Colon (tissue), 2 donors: ENCODE results near the gene IGFN1.

Experiments
- FAIRE-seq: peaks from 2 replicates; lab custom pipeline; 2012; peaks lifted over from hg19 to GRCh38; lab: Jason Lieb, UNC
- donor health status: control.
- donor health status: control.

IGFN1 gene

DNA sequence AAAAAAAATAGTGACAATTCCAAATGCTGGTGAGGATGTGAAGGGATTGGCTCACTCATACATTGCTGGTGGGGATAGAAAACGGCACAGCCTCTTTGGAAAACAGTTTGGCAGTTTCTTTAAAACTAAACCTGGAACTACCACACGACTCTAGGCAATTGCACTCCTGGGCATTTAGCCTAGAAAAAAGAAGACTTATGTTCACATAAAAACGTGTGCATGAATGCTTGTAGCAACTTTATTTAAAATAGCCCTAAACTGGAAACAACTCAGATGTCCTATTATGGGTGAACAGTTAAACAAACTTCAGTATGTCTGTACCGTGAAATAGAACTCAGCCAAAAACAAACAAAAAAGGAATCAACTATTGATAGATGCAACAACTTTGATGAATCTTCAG, 26.9 kb upstream of the IGFN1 start:
- FAIRE-seq: no peak

DNA sequence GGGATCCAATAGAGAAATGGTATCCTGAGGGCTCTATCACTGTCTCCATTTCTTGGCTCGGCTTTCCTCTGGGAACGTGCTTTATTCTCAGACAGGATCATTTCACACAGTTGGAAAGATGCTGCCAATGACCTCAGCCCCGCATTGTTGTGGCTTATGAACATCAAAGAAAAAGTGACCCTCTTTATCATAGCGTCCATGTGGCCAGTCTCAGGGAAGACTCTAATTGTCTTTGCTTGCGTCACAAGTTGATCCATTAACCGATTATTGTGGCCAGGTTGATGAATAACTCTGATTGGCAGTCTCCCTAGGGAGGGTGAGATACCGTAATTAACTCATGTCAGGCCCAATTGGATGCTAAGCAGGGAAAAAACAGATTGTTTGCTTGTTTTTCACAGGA, 26.0 kb upstream of the IGFN1 start:
- no peak for FAIRE-seq

DNA sequence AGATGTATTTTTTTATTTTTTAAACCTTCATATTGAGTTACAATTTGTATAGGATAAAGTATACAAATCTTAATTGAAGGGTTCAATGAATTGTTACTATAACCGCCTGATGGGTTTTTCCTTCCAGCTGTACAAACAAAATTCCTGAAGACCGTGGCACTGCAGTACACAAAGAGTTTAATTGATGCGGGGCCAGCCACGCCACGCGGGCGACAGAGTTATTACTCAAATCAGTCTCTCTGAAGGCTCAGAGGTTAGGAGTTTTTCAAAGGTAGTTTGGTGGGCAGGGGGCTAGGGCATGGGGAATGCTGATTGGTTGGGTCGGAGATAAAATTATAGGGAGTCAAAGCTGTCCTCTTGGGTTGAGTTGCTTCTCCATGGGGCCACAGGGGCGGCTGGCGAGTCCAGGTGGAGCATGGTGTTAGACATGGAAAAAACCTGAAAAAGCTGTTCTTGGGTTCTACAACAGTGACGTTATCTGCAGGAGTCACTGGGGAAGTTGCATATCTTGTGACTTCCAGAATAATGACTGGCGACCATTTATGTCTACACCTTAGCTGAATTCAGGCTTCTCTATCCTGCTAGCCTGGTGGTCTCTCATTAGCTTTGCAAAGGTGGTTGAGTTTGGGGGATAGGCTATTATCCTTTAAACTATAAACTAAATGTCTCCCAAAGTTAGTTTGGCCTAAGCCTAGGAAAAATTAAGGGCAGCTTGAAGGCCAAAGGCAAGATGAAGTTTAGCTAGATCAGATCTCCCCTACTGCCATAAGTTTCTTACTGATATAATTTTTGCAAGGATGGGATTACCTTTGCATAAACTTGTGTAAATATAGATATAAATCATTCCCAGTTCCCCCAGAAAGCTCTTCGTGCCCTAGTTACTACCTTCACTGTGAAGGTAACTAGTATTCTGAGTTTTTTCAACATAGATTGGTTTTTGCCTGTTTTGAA, 23.3 kb upstream of the IGFN1 start:
- FAIRE-seq: no peak

DNA sequence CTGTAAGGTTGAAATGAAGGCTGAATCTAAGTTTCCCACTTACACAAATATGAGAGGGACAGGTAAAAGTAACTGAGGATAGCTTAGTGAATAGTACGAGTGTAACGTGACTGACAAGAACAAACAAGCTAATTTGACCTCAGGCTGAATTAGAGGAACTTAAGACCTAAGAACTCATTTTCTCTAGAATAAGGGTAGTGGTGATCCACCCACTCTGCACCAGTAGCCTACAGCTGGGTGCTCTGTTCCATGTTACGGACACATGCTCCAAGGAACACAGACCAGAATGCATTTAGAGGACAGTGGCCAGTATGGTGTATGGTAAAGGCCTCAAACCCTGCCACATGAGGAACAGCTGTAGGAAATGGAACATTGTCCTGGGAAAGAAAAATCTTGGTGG, 21.4 kb upstream of the IGFN1 start:
- no peak for FAIRE-seq

DNA sequence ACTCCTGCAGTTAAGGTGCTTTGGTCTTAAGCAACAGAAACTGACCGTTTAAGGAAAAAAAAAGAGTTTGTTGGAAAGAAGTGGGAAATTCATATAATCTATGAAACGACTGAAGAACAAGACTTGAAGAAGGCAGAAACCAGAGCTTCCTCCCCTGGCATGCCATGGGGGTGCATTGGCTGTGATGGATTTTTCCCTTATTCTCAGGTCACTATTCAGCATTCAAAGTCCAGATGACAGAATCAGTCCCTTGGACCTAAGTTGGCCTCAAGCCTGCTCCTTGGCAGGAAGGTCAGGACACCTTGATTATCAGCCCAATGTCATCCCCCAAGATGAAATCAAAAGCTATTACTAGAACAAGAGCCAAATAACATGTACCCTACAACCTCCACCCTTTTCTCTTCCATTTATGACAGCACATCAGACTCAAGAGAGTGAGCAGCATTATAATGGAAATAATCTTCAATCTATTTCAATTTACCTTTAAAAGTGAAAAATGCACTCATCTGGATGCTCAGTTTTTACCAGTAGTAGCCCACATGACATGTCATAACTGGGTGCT, 20.6 kb upstream of the IGFN1 start:
- no peak for FAIRE-seq

DNA sequence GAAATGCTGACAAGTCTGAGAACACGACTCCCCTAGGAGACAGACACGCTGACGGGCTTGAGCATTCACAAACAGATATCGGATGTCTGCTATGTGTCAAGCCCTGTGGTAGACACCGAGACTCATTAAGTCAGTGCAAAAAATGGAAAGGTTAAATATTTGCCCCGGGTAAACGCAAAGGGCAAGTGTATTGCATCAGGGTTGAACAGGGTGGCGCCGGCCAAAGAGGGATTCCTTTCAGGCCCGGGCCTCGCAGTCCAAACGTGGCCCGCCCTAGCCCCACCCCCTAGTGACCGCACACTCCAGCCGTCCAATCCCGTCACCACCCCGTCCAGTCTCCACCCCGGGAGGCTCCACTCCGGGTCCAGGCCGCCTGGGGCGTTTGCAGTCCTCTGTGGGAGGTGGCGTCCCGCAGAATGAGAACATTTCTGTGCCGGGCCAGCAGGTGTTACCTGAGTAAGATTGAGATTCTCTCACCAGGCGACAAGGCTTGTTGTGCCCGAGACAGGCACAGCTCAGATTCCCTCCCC, 20.0 kb upstream of the IGFN1 start:
- FAIRE-seq: no peak

DNA sequence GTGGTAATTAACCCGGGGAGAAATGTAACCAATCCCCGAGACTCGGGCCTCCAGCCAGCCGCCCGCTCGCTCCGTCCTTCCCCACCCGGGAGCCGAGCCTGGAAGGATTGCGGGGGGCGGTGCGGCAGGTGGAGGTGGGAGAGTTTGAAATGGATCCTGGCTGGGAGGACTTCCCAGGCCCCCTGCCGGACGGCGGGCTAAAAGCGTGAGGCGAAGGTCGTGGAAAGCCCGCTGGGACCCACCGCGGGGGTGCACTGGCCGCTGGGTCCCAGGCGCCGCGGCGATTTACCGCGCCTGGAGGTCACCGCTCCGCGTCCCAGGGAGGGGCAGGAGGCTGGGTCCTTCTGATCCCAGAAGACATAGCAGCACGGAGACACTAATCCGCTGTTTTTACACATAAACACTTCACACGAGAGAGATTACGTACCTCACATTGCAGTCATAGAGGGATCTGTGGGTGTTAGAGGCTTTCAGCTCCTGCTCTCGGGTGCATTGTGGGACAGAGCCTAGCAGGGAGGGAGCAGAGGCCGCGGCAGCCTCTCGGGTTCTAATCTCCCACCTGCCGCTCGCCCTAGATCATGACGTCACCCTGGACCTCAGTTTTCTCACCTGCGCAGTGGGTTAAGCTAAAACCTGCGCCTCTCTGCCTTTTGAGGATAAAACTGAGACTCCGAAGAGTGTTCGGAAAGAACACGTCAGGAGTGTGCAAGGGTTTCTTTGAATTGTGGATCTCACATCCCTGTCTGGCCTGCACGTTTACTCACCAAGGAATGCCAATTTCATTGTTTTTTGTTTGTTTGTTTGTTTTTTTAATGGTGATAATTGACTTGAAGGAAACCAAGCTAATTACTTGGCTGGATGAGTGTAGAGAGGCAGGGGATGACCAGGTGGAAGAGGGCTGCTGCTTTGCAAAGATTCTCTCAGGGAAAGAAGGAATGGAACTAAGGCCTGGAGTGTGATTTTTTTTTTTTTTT, 19.3 kb upstream of the IGFN1 start:
- no peak for FAIRE-seq

DNA sequence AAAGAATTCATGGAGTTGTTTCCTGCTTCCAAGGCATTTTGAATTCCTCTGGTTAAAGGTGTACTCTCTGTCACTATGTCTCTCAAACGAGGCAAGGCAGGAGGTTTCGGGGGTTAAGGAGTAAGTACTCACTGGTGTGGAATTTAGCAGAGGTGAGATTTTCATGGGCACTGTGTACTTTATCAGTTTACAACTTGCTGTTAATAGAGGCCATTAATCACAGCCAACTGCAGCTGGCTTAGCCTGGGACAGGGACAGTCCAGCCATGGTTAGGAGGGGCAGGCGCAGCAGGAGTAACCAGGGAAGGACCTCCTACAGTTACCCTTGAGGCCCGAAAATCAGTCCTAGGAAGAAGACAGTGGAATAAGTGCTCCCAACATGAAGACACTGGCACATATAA, 18.3 kb upstream of the IGFN1 start:
- FAIRE-seq: no peak

DNA sequence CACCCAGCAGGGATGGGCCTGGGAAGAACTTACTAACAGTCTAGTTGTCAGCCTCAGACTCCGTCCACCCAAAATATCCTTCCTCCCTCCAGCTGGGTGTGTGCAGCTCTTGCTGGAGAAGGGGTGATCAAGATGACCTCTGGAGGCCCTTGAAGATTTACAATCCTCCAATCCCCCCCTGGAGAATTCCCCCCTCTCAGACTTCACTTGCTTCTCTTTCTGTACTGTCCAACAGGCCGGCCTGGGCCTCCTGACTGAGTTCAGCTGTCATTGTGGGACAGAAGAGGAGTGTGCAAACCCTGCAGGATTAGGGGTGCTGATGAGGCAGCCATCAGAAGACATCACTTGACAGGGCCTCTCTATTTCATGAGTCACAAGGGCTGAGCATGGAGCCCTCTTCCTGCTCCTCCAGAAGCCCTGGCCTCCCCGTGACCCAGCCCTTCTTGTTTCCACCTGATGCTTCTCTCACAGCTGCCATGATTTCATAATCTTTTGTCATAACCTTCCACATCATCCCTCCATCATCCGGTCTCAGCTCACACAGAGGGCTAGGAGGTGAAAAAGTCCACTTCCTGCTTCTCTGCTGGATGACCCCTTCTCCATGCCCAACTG, 17.5 kb upstream of the IGFN1 start:
- FAIRE-seq: no peak

DNA sequence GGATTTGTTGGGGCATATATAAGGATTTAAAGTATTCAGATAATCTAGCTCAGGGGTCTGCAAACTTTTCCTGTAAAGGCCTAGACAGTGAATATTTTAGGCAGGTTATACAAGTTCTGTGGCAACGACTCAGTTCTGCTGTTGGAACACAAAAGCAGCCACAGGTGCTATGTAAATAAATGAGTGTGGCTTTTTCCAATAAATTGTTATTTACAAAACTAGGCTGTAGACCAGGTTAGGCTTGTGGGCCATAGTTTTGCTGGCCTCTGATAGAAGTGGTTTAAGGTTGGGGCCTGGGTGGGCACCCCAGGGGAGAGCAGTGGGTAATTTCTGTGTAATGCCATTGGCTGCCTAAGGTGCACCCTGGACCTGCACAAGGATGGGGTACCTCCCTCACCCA, 16.9 kb upstream of the IGFN1 start:
- no peak for FAIRE-seq

DNA sequence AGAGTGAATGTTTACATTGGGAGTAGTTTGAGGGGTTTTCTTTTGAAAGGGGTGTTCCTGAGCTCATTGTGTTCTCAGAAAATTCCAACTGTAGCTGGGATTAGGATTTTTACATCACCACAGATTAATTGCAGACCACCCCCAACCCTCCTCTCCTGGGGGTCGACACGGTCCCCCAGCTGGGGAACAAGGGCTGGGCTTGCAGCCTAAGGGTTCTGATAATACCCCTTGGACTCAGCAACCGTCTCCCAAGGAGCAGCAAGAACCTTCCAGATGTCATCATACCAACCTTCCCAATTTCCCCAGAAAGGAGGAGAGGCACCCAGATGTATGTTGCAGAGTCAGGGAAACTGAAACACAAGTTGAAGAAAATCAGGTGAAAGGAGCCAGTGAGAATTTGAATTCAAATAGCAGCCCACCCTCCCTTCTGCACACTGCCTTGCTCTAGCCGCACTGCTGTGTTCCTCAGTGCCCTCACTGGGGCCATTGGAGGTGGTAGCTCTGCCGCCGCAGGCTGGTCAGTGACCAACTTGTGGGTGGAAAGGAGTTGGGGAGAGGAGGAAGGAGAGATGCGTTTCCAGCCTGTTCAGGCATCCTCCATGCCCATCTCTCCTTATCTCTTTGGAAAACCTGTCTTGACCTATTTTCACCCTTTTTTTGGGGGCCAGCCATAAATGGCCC, 14.7 kb upstream of the IGFN1 start:
- no peak for FAIRE-seq

DNA sequence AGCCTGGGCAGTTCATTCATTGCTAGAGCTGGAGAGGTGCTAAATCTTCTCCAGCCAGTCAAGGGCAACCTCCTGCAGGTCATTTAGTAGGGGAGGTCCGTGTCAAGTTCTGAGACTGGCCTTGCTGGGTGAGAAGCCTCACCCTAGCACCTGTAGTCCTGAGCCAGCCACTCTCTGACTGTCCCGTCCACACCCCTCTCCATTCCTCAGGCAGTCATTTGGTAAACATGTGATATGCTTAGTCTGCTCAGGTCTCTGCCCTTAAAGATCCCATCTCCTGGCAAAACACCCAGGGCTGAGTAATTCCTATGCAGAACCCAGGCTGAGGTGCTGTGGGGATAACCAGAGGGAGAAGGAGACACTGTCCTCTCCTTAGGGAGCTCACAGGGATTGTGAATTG, 13.7 kb upstream of the IGFN1 start:
- FAIRE-seq: no peak

DNA sequence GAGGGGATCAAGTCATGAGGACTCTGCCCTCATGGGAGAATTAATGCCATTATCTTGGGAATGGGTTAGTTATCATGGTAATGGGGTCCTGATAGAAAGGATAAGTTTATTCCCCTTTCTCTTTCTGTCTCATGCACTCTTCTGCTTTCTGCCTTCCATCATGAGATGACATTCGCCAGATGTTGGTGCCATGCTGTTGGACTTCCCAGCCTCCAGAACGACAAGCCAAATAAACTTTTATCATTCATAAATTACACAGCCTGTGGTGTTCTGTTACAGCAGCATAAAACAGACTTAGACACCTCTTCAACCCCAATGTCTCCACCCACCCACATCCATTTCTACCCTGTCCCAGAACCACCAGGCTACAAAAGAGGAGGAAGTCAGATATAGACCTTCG, 11.9 kb upstream of the IGFN1 start:
- FAIRE-seq: no peak

DNA sequence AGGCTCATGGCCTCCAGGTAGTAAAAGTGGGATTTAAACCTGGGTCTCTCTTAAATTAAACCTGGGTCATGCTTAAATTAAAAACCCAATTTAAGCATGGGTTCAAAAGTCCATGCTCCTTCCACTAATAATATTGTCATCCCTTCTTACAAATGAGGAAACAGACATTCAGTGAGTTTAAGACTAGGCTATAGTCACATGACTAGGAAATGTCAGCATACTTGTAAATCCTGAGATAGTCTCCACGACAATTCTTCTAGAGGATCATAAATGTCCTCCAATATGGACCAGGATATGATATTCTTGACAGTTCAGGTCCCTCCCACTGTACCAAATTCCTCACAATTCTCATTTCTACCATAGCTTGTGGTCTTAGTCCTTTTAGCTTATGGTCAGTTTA, 10.5 kb upstream of the IGFN1 start:
- FAIRE-seq: no peak

DNA sequence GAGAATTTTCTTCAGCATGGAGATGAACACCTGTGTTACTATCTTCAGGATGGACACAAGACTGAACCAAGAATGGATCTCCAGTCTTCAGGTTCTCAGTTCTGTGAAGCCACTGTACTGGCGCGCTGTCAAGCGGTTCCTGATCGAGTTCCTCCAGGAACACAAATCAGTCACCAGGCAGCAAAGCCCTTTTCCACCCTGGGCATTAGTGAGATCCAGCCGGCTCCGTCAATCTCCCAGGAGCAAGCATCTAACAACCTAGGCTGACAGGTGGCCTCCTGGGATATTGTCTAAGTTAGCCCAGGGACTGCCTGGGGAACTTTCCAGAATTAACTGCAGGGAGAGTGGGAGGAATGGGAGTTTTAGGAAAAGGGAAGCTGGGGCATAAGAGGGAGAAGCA, 9.7 kb upstream of the IGFN1 start:
- FAIRE-seq: no peak

DNA sequence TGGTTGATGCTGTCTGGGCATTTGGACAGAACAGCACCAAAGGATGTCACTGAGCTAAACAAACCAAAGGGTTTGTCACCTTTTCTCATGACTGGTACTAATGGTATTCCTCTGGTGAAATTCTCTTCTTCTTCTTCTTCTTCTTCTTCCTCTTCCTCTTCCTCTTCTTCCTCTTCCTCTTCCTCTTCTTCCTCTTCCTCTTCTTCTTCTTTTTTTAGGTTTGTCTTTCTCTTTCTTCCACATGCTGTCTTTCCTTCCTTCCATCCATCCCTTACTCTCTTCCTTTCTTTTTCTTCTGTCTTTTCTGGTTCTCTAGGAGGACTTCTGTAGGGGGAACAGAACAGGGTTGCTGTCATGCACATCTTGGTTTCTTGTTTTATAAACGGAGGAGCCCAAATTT, 9.3 kb upstream of the IGFN1 start:
- no peak for FAIRE-seq

DNA sequence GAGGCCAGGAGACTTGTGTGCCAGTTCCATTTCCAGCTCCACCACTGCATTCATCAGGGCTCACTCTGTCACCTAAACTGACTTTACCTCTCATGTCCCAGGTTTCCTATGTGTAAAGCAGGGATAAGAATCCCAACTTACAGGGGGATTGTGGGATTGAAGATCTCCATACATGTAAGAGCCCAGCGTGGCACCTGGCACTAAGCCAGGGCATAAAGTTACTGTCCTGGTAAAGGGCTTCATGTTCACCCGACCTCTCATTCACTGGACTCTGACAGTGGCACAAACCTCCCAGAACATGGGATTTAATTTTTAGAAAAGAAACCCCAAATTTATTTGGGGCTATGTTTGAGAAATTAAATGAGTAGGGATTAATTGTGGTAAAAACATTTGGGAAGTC, 8.9 kb upstream of the IGFN1 start:
- FAIRE-seq: no peak

DNA sequence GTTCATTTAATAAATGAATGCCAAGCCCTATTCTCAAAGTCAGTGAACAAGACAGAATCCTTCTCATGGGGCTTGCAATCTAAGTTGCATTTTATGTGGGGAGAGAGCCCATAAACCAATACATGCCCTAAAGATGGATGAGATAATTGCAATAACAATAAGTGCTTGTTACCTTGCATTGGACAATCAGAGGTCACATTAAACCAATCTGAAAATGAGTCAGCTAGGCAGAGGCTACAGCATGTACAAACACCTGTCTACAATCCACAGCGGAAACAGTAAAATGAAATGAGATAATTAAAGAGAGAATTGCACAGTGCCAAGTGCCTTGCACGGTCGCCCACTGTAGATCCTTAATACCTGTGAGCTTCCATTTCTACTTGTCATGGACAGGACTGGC, 7.4 kb upstream of the IGFN1 start:
- no peak for FAIRE-seq

DNA sequence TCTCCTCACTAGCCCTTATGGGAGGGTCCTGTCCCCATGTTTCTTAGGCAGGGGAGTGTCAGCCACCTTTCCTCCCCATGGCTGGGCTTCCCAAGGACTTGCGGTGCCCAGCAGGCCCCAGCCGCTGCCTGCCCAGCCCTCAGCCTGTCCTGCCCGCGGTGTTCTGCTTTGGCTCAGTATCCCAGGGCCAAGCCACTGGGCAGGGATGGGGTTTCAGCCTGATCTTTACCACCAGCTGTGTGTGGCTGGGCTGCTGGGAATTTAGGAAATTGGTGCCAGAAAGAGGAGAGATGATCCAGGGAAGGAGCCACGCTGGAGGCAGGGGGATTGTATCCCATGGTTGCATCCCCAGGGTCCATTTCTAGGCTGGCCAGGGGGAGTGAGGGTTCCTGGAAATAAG, 6.9 kb upstream of the IGFN1 start:
- no peak for FAIRE-seq

DNA sequence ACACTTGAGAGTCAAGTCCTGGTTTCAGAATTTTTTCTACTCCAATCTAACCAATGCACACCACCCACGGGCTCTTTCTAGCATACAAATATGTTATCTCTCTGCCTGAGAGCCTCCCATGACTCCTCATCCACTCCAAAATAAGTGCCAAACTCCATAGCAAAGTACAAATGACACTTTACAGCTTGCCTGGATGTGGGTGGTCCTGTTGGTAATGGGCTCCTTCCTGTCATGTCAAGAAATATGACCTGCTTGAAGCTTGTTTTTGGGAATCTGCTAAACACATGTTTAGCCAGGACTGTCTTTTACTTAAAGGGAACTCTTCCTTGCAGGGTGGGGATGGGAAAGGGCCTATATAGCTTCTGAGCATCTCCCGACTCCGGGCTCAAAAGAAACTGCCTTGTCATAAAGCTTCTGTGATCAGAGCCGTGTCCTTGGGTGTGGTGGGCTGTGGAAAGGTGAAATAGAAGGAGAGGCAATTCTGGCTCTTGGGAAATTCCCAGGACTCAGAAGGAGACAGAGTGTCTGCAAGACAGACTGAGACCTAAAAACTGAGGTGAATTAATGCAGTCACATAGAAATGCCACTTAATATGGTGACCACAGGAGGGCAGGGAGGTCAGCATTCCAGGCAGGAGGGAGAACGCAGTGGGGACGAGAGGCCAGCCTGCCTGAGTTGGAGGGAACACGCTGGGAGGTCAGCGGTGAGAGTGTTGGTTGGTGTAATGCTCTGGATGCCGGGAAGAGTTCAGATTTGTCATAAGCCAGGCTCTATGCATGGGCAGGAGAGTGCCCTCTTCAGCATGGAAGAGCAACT, 6.1 kb upstream of the IGFN1 start:
- FAIRE-seq: no peak

DNA sequence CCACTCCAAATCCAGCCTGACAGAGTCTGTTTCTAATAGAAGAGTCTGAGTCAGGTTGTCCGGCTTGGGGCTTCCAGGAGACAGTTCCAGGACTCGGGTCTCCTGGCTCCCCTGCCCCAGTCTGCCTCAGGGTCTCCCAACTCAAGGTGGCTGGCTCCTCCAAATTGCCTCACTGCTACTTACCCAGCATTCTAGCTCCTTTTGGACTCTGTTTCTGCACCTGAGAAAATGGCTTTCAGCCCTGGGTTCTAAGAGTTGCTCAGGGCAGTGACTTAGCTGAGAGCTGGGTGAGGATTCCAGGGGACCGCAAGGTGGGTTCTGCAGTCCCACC, 5.5 kb upstream of the IGFN1 start:
- FAIRE-seq: no peak
